Osteoblast (primary cell): ENCODE data around the gene SHISA9. TPM values are rescaled to one million over a fixed set of nuclear protein-coding genes. Genes with fewer than 3 reads are reported as not detected.

Experiments
- DNase-seq: peaks from one replicate; pipeline ENCODE4 v3.0.0; 2011; ENCODE audit warnings: low spot score, mixed read lengths; ENCODE audit not compliant: insufficient read length; ENCODE audit errors: missing footprints
- H2AFZ ChIP-seq: 2 replicates; pipeline ENCODE4 v1.6.0; 2011; ENCODE audit warnings: mild to moderate bottlenecking, low read length
- H3K27ac ChIP-seq: 2 replicates; pipeline ENCODE4 v1.5.1; 2011; ENCODE audit warnings: mild to moderate bottlenecking, low read depth, low read length, moderate library complexity
- H3K27me3 ChIP-seq: 2 replicates; pipeline ENCODE4 v1.6.0; 2012; ENCODE audit warnings: mild to moderate bottlenecking, control low read depth, inconsistent platforms, low read length, moderate library complexity; ENCODE audit not compliant: insufficient read depth
- H3K36me3 ChIP-seq: 2 replicates; pipeline ENCODE4 v1.5.1; 2011; ENCODE audit warnings: mild to moderate bottlenecking, low read length, control low read depth, moderate library complexity; ENCODE audit not compliant: insufficient read depth
- H3K4me1 ChIP-seq: 2 replicates; pipeline ENCODE4 v1.5.1; 2011; ENCODE audit warnings: mild to moderate bottlenecking, low read length, control low read depth, moderate library complexity; ENCODE audit not compliant: insufficient read depth
- H3K4me2 ChIP-seq: 2 replicates; pipeline ENCODE4 v1.6.0; 2011; ENCODE audit warnings: mild to moderate bottlenecking, low read length; ENCODE audit not compliant: insufficient read depth
- H3K4me3 ChIP-seq: fragments of 200-600 bp; sonication (generic); 3 replicates; pipeline ENCODE4 v1.5.1; 2012; ENCODE audit warnings: mild to moderate bottlenecking, low read length, inconsistent platforms; ENCODE audit not compliant: insufficient read depth
- H3K79me2 ChIP-seq: 2 replicates; pipeline ENCODE4 v1.6.0; 2012; ENCODE audit warnings: mild to moderate bottlenecking, low read length, control low read depth, inconsistent platforms; ENCODE audit not compliant: insufficient read depth
- H3K9me3 ChIP-seq: 2 replicates; pipeline ENCODE4 v1.5.1; 2011; ENCODE audit warnings: low read depth, low read length, control low read depth
- H4K20me1 ChIP-seq: 2 replicates; pipeline ENCODE4 v1.6.0; 2012; ENCODE audit warnings: mild to moderate bottlenecking, low read length, control low read depth; ENCODE audit not compliant: insufficient read depth
- CTCF ChIP-seq: IDR thresholded peaks from 2 replicates; pipeline ENCODE4 v1.5.1; 2011; ENCODE audit warnings: mild to moderate bottlenecking, low read depth, low read length, moderate library complexity; ENCODE audit errors: extremely low read depth
- total RNA-seq: library from RNA; depleted of rRNA; stranded (reverse); fragments of >200 nt; gene quantifications from 2 replicates; pipeline ENCODE4 v1.2.3, GENCODE V29; 2012

Gene SHISA9
- total RNA-seq, 1 donor, result under 0.01 TPM

GRCh38 chr16:12965274-12965804 lies 63.9 kb downstream of the SHISA9 start:
- no peak overlapping the region for H3K27ac ChIP-seq
- no peaks in the 10 kb centered on the region for H3K79me2 ChIP-seq
- no peak overlapping the region for H3K4me2 ChIP-seq
- H2AFZ ChIP-seq, result no peak overlapping the region
- no peak for TF ChIP-seq CTCF
- no peaks in the 10 kb centered on the region for H3K9me3 ChIP-seq
- no peak overlapping the region for H3K4me3 ChIP-seq
- DNase-seq, result no peak
- no peaks in the 10 kb centered on the region for H3K4me1 ChIP-seq
- H3K27me3 ChIP-seq, result no peaks in the 10 kb centered on the region
- no peaks in the 10 kb centered on the region for H3K36me3 ChIP-seq
- H4K20me1 ChIP-seq, result no peaks in the 10 kb centered on the region

GRCh38 chr16:12971241-12971640 lies 69.8 kb downstream of the SHISA9 start:
- no peaks in the 10 kb centered on the region for H3K9me3 ChIP-seq
- no peak overlapping the region for H3K4me2 ChIP-seq
- no peak overlapping the region for H3K27ac ChIP-seq
- DNase-seq, result no peak
- H3K4me3 ChIP-seq, result no peak overlapping the region
- no peak overlapping the region for H2AFZ ChIP-seq
- no peaks in the 10 kb centered on the region for H3K4me1 ChIP-seq
- H3K27me3 ChIP-seq, result no peaks in the 10 kb centered on the region
- TF ChIP-seq CTCF, result no peak
- H4K20me1 ChIP-seq, result no peaks in the 10 kb centered on the region
- no peaks in the 10 kb centered on the region for H3K79me2 ChIP-seq
- no peaks in the 10 kb centered on the region for H3K36me3 ChIP-seq

GRCh38 chr16:12972246-12972645 lies 70.8 kb downstream of the SHISA9 start:
- H2AFZ ChIP-seq, result no peak overlapping the region
- no peak for DNase-seq
- no peaks in the 10 kb centered on the region for H3K9me3 ChIP-seq
- no peaks in the 10 kb centered on the region for H4K20me1 ChIP-seq
- no peak overlapping the region for H3K4me2 ChIP-seq
- no peak overlapping the region for H3K27ac ChIP-seq
- no peak for TF ChIP-seq CTCF
- no peaks in the 10 kb centered on the region for H3K27me3 ChIP-seq
- no peaks in the 10 kb centered on the region for H3K4me1 ChIP-seq
- no peak overlapping the region for H3K4me3 ChIP-seq
- H3K79me2 ChIP-seq, result no peaks in the 10 kb centered on the region
- no peaks in the 10 kb centered on the region for H3K36me3 ChIP-seq

- no peaks in the 10 kb centered on the region for H4K20me1 ChIP-seq
- H3K27ac ChIP-seq, result no peak overlapping the region
- H3K4me3 ChIP-seq, result no peak overlapping the region
- TF ChIP-seq CTCF, result no peak
- H2AFZ ChIP-seq, result no peak overlapping the region
- H3K4me1 ChIP-seq, result no peaks in the 10 kb centered on the region
- no peak for DNase-seq
- H3K27me3 ChIP-seq, result no peaks in the 10 kb centered on the region
- H3K9me3 ChIP-seq, result no peaks in the 10 kb centered on the region
- H3K4me2 ChIP-seq, result no peak overlapping the region
- H3K79me2 ChIP-seq, result no peaks in the 10 kb centered on the region
- no peaks in the 10 kb centered on the region for H3K36me3 ChIP-seq
These were observed 74.4 kb downstream of the SHISA9 start for GRCh38 chr16:12975766-12976165.
